Measurements from ENCODE around the gene BACH1.
A peak's percentile ranks its signal among the peaks of the same experiment; 100 is the strongest.
"Not testable (repeated sequence)": the region's sequence is repeated elsewhere in the genome, so short reads cannot be mapped to it uniquely, and the experiment has no call there.

BACH1 gene

DNA sequence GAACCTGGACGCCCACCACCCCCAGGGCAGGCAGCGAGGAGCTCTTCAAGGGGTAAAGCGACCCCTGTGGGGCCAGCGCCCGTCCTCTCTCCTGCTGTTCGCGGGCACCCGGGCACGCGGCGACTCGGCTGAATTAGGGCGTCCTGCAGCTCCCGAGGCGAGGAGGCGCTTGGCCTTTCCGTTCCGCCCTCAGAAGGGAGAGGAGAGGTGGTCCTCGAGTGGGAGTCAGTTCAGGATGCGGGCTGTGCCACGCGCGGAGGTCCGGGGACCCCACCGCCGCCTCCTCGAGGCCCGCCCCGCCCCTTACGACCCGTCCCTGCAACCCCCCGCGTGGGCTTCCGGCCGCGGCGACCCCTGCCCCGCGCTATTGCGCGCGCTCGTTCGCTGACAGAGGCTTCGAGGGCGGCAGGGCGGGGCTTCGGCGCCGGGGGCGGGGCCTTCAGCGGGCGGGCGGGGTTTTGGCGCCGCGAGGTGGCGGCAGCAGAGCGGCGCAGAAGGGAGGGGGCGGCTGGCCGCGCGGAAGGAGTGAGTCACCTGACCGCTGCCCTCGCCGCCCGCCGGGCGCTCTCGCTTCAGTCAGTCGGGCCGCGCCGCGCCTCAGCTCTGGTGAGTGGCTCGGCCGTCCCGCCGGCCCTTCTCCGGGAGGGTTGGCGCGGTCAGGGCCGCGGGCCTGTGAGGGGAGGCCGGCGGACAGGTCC, at the start of gene BACH1:
Gene BACH1 (plus strand): TSS at position 575 of the 698 bp plus-strand sequence. CDS start 22,359 bp downstream, outside the sequence.
- peak; percentile 64 for DNase-seq

DNA sequence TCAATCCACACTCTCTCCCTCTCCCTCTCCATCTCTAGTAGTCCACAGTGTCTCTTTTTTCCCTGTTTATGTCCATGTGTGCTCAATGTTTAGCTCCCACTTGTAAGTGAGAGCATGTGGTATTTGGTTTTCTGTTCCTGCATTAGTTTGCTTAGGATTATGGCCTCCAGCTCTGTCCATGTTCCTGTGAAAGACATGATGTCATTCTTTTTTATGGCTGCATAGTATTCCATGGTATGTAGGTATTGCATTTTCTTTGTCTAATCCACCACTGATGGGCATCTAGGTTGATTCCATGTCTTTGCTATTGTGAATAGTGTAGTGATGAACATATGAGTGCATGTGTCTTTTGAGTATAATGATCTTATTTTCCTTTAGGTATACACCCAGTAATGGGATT, 49.4 kb upstream of the BACH1 start:
- not testable (repeated sequence) for DNase-seq

DNA sequence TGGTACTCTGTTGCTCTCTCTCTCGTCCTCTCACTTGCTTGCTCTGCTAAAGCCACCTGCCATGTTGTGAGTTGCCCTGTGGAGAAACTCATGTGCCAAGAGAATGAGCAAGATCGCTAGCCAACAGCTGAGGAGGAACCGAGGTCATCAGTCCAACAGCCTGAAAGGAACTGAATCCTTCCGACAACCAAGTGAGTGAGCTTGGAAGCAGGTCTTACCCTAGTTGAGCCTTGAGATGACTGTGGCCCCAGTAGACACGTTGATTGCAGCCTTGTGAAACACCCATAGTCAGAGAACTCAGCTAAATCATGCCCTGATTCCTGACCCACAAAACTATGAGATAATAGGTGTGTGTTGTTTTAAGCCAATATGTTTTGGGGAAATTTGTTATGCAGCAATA, 48.1 kb upstream of the BACH1 start:
- DNase-seq = no peak

DNA sequence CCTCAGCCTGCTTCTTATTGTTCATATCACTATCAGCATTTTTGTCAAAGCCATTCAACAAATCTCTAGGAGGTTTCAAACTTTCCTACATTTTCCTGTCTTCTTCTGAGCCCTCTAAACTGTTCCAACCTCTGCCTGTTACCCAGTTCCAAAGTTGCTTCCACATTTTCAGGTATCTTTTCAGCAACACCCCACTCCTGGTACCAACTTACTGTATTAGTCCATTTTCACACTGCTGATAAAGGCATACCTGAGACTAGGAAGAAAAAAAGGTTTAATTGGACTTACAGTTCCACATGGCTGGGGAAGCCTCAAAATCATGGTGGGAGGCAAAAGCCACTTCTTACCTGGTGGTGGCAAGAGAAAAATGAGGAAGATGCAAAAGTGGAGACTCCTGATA, 44.9 kb upstream of the BACH1 start:
- DNase-seq = not testable (repeated sequence)

GRCh38 chr21:29254550-29254949, 44.2 kb upstream of the BACH1 start:
- no peak for DNase-seq

DNA sequence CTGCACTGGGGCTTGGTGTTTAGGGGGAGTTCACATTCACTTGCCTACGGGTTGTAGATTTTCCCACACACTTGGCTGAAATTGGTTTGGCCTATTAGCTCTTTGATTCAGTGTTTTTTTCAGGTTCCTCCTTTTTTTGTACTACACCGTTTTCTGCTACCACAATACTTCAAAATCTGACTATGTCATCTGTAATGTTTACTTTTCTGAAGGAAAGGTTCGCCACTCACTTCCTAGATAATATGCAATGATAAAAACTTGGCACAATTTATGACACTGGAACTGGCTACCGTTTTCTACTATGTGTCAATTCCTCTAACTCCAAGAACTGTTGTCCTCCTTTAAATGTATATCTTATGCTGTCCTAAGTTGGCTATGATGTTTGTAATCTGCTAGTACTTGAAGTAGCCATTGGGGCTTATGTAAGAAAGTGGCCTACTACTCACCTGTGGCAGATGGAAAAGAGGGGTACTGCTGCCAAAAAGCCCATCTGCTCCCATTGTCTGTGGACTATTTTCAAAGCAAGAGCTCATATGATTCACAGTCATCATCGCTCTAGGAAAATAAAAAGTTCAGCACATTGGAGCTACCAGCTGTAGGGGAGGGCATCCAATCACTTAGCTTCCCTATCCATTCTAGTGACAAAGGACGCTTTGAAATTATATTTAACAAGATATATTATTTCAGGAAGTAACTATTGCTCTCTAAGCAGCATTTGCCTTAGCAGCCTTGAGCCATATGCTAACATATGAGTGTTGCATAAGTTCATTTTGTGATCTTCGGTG, 42.4 kb upstream of the BACH1 start:
- DNase-seq = peak; percentile 10

GRCh38 chr21:29257701-29258100, 41.0 kb upstream of the BACH1 start:
- DNase-seq = no peak

DNA sequence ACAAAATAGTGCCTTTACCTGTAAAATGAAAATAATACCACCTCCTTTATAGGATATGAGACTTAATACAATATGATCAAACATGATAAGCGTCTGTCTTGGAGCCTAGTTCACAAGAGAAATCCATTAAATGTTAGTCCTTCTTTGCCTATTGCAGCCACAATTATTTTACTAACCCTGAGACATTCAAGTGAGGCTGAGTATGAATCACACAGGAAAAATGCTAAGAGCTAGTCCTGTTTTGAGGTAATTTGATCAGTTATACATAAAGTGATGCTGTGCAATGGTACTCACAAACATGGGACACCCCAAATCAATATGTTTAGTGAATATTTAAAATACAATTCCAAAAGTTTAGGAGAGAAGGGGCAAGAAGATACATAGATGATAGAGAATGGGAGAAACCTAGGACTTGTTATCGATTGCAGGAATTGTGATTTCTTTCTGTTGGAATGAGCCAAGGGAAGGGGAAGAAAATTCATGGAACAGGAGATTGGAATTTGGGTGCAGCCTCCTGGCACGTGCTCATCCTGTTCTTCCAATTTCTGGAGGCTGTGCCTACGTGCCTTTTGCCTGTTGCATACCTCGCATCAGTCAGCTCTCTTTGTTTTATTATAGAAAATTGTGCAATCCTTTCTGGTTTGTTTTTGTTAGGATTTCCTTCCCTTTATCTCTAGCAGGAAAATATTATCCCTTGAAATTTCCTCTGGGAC, 39.9 kb upstream of the BACH1 start:
- DNase-seq = no peak

GRCh38 chr21:29260461-29260860, 38.3 kb upstream of the BACH1 start:
- no peak for DNase-seq

DNA sequence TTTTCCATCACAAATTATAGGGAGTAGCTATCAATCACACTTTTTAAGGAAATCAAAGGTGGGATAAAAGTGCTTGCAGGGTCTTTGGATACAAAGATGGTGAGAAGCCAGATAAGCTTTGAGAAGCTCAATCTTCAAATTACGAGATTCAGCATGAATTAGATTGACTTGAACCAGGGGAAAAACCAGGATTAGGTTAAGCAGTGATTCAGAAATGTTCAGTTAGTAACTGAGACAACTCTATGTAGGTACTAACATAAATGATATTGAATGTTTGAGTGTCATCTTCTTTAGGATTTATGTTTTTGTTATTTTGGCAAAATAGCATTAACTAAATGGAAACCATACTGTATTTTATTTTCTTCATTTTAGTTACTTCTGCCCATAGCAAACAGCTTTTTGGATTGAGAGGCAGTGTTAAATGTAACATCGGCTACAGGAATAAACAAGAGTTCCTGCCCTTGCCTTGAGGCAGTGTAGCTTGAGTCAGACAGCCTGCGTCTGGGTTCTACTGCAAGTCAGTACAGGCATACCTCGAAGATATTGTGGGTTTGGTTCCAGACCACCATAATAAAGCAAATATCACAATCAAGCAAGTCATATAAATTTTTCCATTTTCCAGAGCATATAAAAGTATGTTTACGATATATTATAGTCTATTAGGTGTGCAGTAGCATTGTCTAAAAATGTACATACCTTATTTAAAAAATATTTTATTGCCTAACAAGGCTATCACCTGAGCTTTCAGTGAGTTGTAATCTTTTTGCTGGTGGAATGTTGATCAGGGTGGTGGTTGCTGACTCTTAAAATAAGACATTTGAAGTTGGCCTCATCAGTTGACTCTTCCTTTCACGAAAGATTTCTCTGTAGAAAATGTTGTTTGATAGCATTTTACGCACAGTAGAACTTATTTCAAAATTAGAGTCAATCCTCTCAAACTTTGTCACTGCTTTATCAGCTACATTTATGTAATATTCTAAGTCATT, 36.9 kb upstream of the BACH1 start:
- DNase-seq = no peak

GRCh38 chr21:29264721-29265120, 34.0 kb upstream of the BACH1 start:
- DNase-seq = no peak

DNA sequence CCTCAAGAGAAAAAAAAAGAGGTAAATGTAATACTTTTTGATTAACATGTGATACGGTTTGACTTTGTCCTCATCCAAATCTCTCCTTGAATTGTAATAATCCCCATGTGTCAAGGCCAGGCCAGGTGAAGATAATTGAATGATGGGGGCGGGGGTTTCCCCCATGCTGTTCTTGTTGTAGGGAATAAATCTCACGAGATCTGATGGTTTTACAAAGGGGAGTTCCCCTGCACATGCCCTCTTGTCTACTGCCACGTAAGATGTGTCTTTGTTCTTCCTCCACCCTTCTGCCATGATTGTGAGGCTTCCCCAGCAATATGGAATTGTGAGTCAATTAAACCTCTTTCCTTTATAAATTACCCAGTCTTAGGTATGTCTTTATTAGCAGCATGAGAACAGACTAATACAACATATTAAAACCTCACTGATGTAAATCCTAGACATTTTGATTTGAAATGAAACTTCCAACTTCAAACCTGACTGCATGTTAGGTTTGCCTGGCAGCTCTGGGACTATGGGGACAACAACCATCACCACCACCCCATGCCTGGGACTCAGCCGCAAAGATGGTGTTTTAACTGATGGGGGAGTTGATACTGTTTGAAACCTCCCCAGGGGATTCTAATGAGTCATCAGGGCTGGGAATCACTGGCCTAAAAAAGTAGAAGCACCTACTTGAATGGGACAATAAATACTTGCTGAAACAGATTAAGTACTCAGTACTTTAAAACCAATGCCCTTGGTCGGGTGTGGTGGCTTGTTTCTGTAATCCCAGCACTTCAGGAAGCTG, 32.8 kb upstream of the BACH1 start:
- no peak for DNase-seq

DNA sequence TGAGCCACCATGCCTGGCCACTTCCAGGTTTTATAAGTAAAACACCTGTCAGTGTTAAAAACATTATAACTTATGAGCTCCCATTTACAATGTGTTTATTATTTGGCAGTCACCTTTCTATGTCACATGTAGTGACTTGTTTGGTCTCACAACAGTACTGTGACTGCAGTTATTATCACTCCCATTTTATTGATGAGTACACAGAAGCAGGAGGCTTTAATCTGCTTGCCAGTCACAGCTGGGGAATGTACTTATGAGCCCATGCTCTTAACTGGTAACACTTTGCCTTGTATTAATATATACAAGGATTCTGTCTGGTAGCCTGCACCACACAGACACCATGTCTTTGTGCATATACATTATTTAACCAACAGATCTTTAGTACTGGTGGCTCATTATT, 31.1 kb upstream of the BACH1 start:
- no peak for DNase-seq

DNA sequence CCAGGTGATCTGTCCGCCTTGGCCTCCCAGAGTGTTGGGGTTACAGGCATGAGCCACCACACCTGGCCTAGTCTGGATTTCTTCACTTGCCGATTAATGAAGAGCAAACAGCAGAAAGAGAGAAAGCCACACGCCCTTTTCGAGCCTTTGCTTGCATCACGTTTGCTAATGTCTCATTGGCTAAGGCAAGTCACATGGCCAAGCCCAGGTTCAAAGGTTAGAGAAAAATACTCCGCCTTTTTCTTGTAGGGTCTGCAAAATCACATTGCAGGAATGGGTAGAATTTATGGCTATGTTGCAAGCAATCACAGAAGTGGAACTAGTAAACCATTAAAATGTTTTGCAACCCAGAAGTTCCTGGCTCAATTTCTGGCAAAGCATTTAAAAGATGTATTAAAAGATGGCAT, 26.8 kb upstream of the BACH1 start:
- no peak for DNase-seq

DNA sequence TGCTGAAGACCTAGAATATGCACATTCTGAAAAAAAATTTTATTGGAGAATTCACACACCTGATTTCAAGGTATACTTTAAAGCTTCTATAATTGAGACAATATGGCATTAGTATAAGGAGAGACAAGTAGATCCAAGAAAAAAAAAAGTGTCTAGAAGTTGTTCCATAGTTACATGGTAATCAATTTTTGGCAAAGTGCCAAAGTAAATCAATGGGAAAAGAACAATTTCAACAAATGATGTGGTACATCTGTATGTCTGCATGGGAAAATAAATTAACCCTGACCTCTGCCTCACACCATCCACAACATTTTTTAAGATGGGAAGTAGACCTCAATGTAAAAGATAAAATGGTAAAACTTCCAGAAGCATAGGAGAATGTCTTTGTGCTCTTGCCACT, 21.3 kb upstream of the BACH1 start:
- DNase-seq = no peak

GRCh38 chr21:29279558-29279957, 19.2 kb upstream of the BACH1 start:
- DNase-seq = no peak

DNA sequence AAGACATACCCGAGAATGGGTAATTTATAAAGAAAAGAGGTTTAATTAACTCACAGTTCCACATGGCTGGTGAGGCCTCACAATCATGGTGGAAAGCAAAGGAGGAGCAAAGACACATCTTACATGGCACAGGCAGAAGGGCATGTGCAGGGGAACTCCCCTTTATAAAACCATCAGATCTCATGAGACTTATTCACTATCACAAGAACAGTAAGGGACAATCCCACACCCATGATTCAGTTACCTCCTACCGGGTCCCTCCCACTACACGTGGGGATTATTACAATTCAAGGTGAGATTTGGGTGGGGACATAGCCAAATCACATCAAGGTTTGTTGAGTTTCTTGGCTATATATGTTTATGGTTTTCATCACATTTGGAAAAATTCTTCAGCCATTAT, 16.9 kb upstream of the BACH1 start:
- not testable (repeated sequence) for DNase-seq

DNA sequence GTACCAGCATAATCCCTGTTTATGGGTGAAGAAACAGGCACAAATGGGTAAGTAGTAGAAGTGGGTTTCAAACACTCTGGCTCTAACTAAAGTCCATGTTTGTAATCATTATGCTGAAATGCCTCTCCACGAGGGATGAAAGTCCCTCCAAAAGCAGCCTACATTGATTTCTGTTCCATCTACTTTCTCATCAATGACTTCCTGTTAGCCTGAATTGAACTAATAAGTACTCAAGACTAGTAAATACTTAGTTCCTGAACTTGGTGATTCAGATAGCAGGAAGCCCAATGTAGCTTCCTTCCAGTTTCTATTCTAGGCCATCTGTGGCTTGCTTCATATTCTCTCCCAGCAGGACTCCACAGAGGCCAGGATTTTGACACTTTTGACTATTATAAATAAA, 11.3 kb upstream of the BACH1 start:
- DNase-seq = no peak

DNA sequence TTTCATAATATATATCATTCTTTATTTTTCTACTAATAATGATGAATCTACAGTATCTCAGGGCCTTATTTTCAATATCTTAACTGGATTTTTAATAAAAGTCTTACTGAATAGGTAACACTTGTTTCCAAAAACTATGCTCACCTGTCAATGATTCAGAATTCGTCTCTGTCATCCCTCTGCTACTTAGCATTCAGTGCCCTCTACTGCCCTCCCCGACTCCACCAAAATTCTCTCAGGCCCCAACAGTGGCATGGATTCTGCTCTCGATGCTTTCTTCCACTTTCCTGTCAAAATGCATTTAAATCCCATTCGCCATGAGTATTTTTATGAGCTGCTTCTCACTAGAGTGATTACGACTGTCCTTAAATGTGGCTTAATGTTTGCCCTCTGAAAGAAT, 10.5 kb upstream of the BACH1 start:
- DNase-seq = no peak

- DNase-seq = no peak
Observed at GRCh38 chr21:29289317-29289716, 9.4 kb upstream of the BACH1 start.

DNA sequence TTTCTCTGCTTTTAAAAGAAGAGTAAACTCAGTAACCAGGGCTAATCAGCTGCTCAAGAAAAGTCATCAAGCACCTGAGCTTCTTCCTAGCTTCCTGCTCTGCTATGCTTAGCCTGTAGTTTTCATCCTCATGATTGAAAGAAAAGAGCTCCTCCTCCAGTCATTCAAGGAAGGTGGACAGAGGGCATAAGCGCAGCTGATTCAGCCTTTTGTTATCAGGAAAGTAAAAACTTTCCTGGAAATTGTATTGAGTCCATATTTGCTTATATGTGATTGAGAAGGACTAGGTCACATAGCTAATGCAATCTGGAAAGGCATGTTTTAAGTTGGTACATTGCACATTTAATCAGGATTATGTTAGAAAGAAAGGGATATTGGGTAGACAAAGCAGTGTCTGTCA, 8.5 kb upstream of the BACH1 start:
- no peak for DNase-seq

GRCh38 chr21:29293495-29293894, 5.2 kb upstream of the BACH1 start:
- DNase-seq = peak; percentile 27

Measured in KG1 (cell line).